OCI-LY1 (cell line): ENCODE data around the gene ANP32A.

Source experiments
- EZH2 ChIP-seq: fragments of 200-600 bp; sonication (generic), shearing (Covaris generic); IDR thresholded peaks from 2 replicates; pipeline ENCODE4 v1.8.0; 2017; ENCODE audit warnings: borderline replicate concordance, mixed run types, mild to moderate bottlenecking, antibody characterized with exemption, low read length, moderate library complexity, mixed read lengths
- TF ChIP-seq, protein P1 (sequence below): fragments of 200-600 bp; sonication (generic), shearing (Covaris generic); IDR thresholded peaks from 2 replicates; pipeline ENCODE4 v1.5.1; 2017; ENCODE audit warnings: mild to moderate bottlenecking, antibody characterized with exemption, low read length, moderate library complexity, mixed read lengths

DNA sequence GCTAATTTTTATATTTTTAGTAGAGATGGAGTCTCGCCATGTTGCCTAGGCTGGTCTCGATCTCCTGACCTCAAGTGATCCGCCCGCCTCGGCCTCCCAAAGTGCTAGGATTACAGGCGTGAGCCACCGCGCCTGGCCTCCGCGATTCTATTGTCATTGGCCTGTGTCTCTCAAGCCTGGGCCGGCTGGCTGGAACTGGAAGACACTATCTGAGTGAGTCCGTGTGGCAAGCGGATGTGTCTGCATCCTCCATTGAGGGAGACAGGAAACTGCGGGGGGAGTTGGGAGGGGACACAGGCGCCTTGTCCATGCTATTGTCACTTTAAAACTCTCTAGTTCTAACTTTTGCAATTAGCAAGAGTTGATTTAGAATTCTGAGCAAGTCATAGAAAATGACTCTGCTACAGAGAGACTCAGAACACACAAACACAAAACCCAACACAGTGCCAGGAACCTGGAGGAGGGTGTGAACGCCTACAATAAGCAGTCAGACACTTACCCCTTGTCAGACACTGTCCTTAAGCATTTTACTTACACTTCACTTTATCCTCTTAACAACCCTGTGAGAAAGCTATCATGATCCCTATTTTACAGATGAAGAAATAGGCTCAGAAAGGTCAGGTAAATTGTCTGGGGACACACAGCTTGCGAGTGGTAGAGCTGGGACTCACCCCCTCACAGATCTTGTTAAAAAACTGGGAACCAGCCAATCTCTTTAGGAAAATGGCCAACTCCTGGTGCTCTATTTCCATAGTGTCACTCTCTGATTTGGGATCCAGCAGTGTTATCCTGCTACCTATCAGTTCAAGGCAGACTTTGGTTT, 38.7 kb downstream of the ANP32A start:
- TF ChIP-seq, protein P1, sequence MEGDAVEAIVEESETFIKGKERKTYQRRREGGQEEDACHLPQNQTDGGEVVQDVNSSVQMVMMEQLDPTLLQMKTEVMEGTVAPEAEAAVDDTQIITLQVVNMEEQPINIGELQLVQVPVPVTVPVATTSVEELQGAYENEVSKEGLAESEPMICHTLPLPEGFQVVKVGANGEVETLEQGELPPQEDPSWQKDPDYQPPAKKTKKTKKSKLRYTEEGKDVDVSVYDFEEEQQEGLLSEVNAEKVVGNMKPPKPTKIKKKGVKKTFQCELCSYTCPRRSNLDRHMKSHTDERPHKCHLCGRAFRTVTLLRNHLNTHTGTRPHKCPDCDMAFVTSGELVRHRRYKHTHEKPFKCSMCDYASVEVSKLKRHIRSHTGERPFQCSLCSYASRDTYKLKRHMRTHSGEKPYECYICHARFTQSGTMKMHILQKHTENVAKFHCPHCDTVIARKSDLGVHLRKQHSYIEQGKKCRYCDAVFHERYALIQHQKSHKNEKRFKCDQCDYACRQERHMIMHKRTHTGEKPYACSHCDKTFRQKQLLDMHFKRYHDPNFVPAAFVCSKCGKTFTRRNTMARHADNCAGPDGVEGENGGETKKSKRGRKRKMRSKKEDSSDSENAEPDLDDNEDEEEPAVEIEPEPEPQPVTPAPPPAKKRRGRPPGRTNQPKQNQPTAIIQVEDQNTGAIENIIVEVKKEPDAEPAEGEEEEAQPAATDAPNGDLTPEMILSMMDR, result no peak
- TF ChIP-seq EZH2, result no peak
